NCI-H187 treated with DMSO at 0.1 percent for 48 hours (cell line): ENCODE measurements around the gene DEFB108B.
"Not testable (repeated sequence)": the region's sequence is repeated elsewhere in the genome, so short reads cannot be mapped to it uniquely, and the experiment has no call there.

Source experiments
- DNase-seq: peaks from one replicate; lab custom pipeline; 2025; lab: John Stamatoyannopoulos, UW

Gene DEFB108B

DNA sequence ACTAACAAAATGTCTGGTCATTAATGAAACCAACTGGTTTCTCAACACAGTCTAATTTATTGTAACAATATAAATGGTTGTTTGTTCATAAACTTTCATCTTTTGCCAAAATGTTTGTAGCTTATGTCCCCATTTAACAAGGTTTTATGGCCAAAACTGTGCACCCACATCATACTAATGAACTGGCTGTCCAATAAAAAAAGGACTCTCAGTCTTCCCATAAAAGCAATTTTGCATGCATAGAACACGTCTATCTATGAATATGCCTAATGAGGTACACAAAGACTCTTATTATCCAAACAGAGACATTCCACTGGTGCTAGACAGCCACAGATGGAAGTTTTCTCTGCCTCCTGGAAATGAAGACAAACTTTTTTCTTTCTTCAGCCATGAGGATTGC, at the start of gene DEFB108B:
Gene DEFB108B (plus strand): TSS at position 390 of the 400 bp plus-strand sequence. CDS start 0 bp downstream, at position 390.
- not testable (repeated sequence) for DNase-seq

- peak; percentile 65 for DNase-seq
These were observed 46.7 kb upstream of the DEFB108B start for GRCh38 chr11:71786114-71786847.

DNA sequence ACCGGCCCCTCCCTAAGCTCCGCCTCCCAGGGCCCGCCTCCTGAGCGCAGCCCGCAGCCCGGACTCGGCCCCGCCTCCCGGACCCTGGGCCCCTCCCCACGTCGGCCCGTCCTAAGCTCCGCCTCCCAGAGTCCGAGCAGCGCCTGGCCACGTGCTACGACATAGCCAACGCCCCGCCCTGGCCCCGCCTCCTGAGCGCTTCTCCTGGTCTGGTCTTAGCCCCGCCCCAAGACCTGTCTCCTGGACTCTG, 46.2 kb upstream of the DEFB108B start:
- not testable (repeated sequence) for DNase-seq

- peak; percentile 95 for DNase-seq
These were observed 45.7 kb upstream of the DEFB108B start for GRCh38 chr11:71787098-71787823.

DNA sequence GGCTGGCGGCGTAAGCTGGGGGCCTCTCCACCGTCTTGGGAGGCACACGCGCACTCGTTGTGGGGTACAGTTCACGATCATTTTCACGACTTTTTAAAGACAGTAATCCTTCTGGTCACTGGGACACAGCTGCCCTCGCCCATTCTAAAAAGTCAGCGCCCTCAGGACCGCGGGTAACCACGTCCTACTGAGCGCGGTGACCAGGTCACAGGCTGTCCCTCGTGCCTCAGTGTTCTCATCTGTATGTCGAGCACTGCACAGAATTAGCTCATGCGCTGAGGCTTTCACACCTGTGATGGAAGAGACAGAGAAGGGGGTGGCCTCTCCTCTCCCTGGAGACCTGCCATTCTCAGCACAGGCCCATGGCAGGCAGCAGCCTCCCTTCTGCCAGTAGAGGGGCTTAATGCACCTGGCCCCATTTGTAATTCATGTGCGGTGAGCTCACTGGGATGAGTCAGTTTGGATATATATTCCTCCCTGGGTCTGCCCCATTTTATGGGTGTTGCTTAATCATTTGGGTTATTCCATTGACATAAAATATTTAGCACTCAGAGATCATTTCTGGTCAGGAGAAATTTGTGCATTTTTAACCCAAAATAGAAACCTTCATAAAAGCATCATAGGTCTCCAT, 45.1 kb upstream of the DEFB108B start:
- not testable (repeated sequence) for DNase-seq

- peak; percentile 46 for DNase-seq
These were observed 43.4 kb upstream of the DEFB108B start for GRCh38 chr11:71789444-71790196.

DNA sequence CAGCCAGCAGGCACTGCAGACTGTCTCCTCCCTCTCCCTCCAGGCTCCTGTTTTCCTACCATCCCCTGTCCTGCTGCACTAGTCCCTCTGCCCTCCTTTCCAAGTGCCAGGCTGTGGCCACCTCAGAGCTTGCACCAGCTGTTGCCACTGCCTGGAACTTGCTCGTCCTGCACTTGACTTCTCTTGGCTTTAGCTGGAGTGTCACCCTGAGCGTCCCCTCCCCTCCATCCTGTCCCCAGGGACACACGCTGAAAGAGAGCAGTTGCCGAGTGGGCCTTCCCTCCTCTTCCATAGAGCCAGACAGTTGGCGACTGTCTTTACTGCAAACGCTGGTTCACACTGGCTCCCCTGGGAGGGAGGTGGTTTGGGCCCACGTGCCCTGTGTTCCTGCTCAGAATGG, 41.9 kb upstream of the DEFB108B start:
- not testable (repeated sequence) for DNase-seq

GRCh38 chr11:71792621-71793235, 40.3 kb upstream of the DEFB108B start:
- DNase-seq, result not testable (repeated sequence)

- not testable (repeated sequence) for DNase-seq
These were observed 38.5 kb upstream of the DEFB108B start for GRCh38 chr11:71794386-71795040.

DNA sequence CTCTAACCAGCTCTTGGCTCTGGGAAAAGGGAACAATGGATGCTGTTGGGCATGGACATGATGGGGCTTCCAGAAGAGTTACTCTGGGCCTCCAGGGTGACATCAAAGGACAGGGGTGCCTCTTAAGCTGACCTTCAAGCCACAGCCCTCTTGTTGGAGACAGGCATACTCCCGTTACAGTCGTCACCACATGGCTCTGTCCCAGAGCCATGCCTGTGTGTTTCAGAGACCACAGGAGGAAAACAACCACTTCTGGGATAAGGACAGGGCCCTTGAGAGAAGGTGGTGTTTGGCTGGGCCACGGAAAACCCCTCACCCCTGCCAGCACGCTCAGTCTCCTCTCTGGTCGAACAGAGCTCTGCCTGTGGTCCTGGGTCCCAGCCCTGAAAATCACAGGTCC, 37.8 kb upstream of the DEFB108B start:
- not testable (repeated sequence) for DNase-seq

DNA sequence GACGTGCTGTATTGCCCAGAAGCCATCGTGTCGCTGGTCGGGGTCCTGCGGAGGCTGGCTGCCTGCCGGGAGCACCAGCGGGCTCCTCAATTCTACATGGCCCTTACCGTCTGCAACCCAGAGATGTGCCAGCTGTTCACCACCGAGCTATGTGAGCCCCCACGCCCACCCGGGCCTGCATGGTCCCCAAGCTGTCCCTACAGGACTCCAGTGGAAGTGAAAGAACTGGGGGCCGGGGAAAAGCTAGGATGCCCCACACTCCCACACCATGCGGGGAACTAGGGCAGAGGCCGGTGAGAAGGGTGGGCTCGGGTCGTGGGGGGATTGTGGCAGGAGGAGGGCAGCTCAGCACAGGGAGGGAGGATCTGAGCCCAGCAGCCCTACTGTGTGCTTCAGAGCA, 37.0 kb upstream of the DEFB108B start:
- not testable (repeated sequence) for DNase-seq

DNA sequence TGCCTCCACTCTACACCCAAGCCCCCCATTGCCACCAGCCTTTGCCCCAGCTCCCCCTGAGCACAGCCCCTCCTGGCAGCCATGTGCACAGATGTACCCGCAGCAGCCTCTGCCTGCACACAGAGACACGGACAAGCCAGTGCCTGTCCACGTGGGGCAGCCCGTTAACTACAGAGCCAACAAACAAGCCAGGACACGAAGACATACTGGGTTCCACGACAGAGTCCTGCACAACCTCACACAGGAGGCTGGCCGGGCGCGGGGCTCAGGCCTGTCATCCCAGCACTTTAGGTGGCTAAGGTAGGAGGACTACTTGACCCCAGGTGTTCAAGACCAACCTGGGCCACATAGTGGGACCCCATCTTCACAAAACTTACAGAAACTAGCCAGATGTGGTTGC, 36.2 kb upstream of the DEFB108B start:
- DNase-seq, result not testable (repeated sequence)

DNA sequence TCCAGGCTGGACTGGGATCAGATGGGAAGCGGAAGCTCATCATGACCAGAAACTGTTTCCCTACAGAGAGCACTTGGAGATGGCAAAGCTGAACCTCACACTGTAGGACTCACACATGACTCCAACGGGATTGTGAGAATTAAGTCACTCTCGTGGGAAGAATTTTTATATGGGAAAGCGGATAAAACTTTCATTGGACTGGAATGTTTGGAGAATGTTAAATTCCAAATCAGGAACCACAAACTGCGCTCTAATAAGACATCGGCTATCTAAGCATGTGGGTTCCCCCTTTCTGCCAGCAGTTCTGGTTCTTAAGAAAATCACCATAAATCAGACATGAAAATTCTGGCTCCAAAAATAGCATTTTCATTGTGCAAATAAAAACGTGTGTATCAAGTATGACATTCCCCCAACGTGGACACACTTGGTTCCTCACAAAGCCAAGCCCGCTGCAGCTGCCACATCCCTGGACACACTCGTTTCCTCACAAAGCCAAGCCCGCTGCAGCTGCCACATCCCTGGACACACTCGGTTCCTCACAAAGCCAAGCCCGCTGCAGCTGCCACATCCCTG, 33.4 kb upstream of the DEFB108B start:
- not testable (repeated sequence) for DNase-seq

DNA sequence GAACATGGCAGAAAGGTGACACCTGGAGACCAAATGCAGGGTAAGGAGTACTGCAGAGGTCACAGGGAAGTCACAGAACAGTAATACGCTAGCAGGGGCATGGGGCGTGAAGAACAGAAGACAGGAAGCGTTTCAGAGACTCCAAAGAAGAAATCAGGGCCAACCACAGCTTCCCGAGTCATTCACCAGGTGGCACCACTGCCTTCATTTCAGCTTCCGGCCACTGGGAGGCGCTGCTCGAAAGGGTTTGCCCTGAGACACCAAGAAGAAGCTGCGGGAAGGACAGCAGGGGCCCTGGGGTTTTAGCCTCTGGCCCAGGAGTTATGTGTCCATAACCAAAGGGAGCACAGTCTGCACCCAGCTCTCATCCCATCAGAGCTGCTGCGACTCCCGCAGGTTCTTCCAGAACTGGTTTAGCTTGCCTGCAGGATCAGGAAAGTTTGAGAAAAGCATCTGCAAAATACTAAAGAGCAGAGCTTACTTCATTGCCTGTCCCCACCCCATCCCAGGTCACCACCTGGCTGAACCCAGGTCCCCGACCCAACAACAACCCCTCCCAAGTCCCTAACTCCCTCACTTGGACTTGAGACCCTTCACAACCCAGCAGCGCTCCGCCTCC, 32.6 kb upstream of the DEFB108B start:
- DNase-seq, result peak; percentile 29

DNA sequence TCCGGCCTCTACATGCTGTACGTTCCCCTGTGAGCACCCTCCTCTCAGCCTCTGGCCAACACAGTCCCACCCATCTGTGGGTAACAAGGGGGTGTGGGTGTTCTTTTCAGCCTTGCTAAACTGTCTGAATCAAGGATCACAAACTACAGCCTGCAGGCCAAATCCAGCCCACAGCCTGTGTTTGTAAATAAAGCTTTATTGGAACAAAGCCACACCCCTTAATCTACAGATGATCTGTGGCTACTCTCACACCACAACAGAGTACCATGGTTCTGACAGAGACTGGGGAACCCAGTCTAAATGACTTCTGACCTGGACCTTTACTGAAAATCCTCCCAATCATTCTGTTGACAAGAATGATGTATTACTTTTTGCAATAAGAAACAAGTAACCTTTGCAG, 32.0 kb upstream of the DEFB108B start:
- not testable (repeated sequence) for DNase-seq

GRCh38 chr11:71802874-71803273, 30.1 kb upstream of the DEFB108B start:
- not testable (repeated sequence) for DNase-seq

DNA sequence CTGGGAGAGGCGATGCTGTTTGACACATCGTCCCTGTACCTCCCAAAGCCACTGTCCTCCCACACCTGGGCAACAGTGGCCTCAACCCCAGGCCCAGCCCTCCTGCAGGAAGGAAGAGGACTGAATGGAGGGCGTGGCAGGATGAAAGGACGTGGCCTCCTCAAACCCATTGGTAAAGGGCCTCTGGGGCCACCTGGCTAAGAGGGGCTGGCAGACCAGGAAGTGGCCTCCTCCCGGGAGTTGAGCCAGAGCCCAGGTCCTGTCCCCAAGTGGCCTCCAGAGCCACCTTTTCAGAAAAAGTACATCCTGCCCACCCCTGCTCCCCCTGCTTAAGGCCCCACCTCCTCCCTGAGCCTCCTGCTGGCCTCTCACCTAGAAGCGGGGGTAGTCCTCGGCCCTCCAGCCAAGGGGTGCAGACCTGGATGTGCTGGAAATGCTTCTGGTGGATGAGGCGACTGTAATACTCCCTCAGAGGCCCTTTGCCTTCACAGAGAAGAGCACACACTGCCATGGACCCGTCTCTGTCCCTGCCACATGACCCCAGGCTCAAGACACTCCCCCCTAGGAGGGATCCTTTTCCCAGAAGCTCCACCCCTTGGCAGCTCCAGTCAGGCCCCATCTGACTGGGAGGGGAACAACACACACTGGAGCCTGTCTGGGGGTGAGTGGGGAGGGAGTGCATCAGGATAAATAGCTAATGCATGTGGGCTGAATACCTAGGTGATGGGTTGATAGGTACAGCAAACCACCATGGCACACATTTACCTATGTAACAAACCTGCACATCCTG, 28.6 kb upstream of the DEFB108B start:
- DNase-seq, result not testable (repeated sequence)

- DNase-seq, result not testable (repeated sequence)
These were observed 20.5 kb upstream of the DEFB108B start for GRCh38 chr11:71812529-71812928.

GRCh38 chr11:71813481-71814355, 19.3 kb upstream of the DEFB108B start:
- not testable (repeated sequence) for DNase-seq
